CD4-positive, alpha-beta T cell (primary cell): ENCODE results near the gene CCDC28B. TPM values are rescaled to one million over a fixed set of nuclear protein-coding genes. Genes with fewer than 3 reads are reported as not detected.

ENCODE experiments used
- ATAC-seq: fragments of 200-7000 bp; cut with Tn5 transposase; one replicate; pipeline ENCODE4 v1.10.0; 2022; ENCODE audit warnings: mild to moderate bottlenecking; ENCODE audit not compliant: poor library complexity
- CTCF ChIA-PET: fragments of 350-600 bp; sonication (Branson Sonifier 250); formaldehyde crosslinking; loops from one replicate; lab custom pipeline; 2021; ENCODE audit warnings: antibody characterized with exemption, inconsistent platforms; lab: Charles Lee
- POLR2A ChIA-PET: fragments of 350-600 bp; sonication (Branson Sonifier 250); formaldehyde crosslinking; loops from one replicate; lab custom pipeline; 2021; ENCODE audit warnings: antibody characterized with exemption, inconsistent platforms; lab: Charles Lee
- DNase-seq, 14 experiments: peaks; one replicate each; pipeline ENCODE4 v3.0.0-alpha.2; 2013 to 2020; ENCODE audit warnings: mixed read lengths in 2 of 14
- H3K27ac ChIP-seq, 2 donors: one replicate each; pipeline versions ENCODE4 v1.5.1 to v1.7.0; 2013; ENCODE audit warnings: low read length in 2 of 2, low read depth in 1 of 2, mild to moderate bottlenecking in 1 of 2
- H3K27me3 ChIP-seq, 2 experiments: 1 replicate in 1 of 2; 2 replicates in 1 of 2; pipeline versions ENCODE4 v1.6.1 to v1.7.0; 2013; ENCODE audit warnings: low read length in 2 of 2, control low read depth in 1 of 2, mild to moderate bottlenecking in 1 of 2, moderate library complexity in 1 of 2; ENCODE audit not compliant: insufficient read depth in 2 of 2, control insufficient read depth in 1 of 2
- H3K36me3 ChIP-seq: one replicate; pipeline ENCODE4 v1.6.1; 2013; ENCODE audit warnings: low read length, control low read depth; ENCODE audit not compliant: insufficient read depth
- H3K4me1 ChIP-seq: one replicate; pipeline ENCODE4 v1.6.1; 2013; ENCODE audit warnings: low read length, control low read depth; ENCODE audit not compliant: insufficient read depth
- H3K4me3 ChIP-seq: one replicate; pipeline ENCODE4 v1.5.1; 2013; ENCODE audit warnings: mild to moderate bottlenecking, low read length, moderate library complexity
- H3K9me3 ChIP-seq, 2 experiments: 1 replicate in 1 of 2; 2 replicates in 1 of 2; pipeline versions ENCODE4 v1.6.1 to v1.7.0; 2013; ENCODE audit warnings: low read length in 2 of 2, mild to moderate bottlenecking in 2 of 2, control low read depth in 1 of 2, moderate library complexity in 1 of 2; ENCODE audit not compliant: control insufficient read depth in 1 of 2, insufficient read depth in 1 of 2
- H3K27ac Mint-ChIP-seq: one replicate; pipeline ENCODE4 v1.8.0; 2020; ENCODE audit warnings: mixed read lengths
- H3K27me3 Mint-ChIP-seq: one replicate; pipeline ENCODE4 v1.8.0; 2021; ENCODE audit warnings: mixed read lengths
- H3K36me3 Mint-ChIP-seq: one replicate; pipeline ENCODE4 v1.8.0; 2021; ENCODE audit warnings: low read depth, mixed read lengths
- H3K4me1 Mint-ChIP-seq: one replicate; pipeline ENCODE4 v1.8.0; 2021; ENCODE audit warnings: low read depth, mixed read lengths
- H3K4me3 Mint-ChIP-seq: one replicate; pipeline ENCODE4 v1.8.0; 2020; ENCODE audit warnings: mild to moderate bottlenecking, mixed read lengths
- H3K9me3 Mint-ChIP-seq: one replicate; pipeline ENCODE4 v1.8.0; 2020; ENCODE audit warnings: mixed read lengths
- CTCF ChIP-seq: fragments of 200-600 bp; IDR thresholded peaks from one replicate; pipeline ENCODE4 v1.8.0; 2022; ENCODE audit warnings: antibody characterized with exemption, mild to moderate bottlenecking
- intact Hi-C, 2 experiments: fragments of 100-400 bp; cut with DNase I in 1 of 2; cut with micrococcal nuclease in 1 of 2; formaldehyde crosslinking; loops; one replicate each; pipeline versions ENCODE4 v1.15.1 to v1.9.0; 2023 to 2025; cut with DNase I, micrococcal nuclease
- total RNA-seq, 174 experiments: library from RNA in 2 of 174; stranded (reverse) in 2 of 174; gene quantifications; one replicate each; pipeline ENCODE4 v1.2.3 and lab custom pipeline; 2021 to 2026

Gene CCDC28B
- total RNA-seq, 2 experiments from 2014 or later, result 4.0 to 5.7 TPM

GRCh38 chr1:32186077-32186476, 14.3 kb upstream of the CCDC28B start:
- intact Hi-C loops, result no loop called here
- Histone ChIP-seq H3K4me3 (no peak overlapping the region), H3K4me1 (peaks cover 26% of the 10 kb centered on the region), H3K27me3 (no peaks in the 10 kb centered on the region), H3K9me3 (no peaks in the 10 kb centered on the region), H3K36me3 (peaks cover 67% of the 10 kb centered on the region), H3K27ac (no peak overlapping the region)
- Mint-ChIP-seq H3K4me1 (peaks cover 39% of the 10 kb centered on the region), H3K36me3 (peaks cover 83% of the 10 kb centered on the region), H3K9me3 (no peaks in the 10 kb centered on the region), H3K4me3 (no peak overlapping the region), H3K27ac (no peak overlapping the region), H3K27me3 (no peaks in the 10 kb centered on the region)
- CTCF ChIA-PET, result no interaction called here
- ATAC-seq, result no peak
- TF ChIP-seq CTCF, result no peak
- POLR2A ChIA-PET, result no interaction called here
- DNase-seq, result no peak

- ChIA-PET CTCF (no interaction called here), POLR2A (no interaction called here)
- Histone ChIP-seq H3K9me3 (no peaks in the 10 kb centered on the region), H3K4me3 (no peak overlapping the region), H3K27me3 (no peaks in the 10 kb centered on the region), H3K27ac (no peak overlapping the region), H3K36me3 (peaks cover 71% of the 10 kb centered on the region), H3K4me1 (peaks cover 22% of the 10 kb centered on the region)
- no peak for TF ChIP-seq CTCF
- DNase-seq (no peak), ATAC-seq (no peak)
- H3K27me3 Mint-ChIP-seq, result no peaks in the 10 kb centered on the region
- no peak overlapping the region for H3K4me3 Mint-ChIP-seq
- intact Hi-C loops, result no loop called here
- H3K4me1 Mint-ChIP-seq, result peaks cover 34% of the 10 kb centered on the region
- peaks cover 83% of the 10 kb centered on the region for H3K36me3 Mint-ChIP-seq
- H3K27ac Mint-ChIP-seq, result no peak overlapping the region
- no peaks in the 10 kb centered on the region for H3K9me3 Mint-ChIP-seq
Observed at GRCh38 chr1:32186491-32186890, 13.9 kb upstream of the CCDC28B start.

- H3K36me3 ChIP-seq, result peaks cover 85% of the 10 kb centered on the region
- Mint-ChIP-seq H3K27ac (no peak overlapping the region), H3K9me3 (no peaks in the 10 kb centered on the region), H3K4me3 (no peak overlapping the region), H3K4me1 (peaks cover 23% of the 10 kb centered on the region), H3K36me3 (peaks cover 85% of the 10 kb centered on the region), H3K27me3 (no peaks in the 10 kb centered on the region)
- H3K4me3 ChIP-seq, result no peak overlapping the region
- ChIA-PET POLR2A (interaction anchor here (0.6 kb wide), 1 partner anchor 10 kb away, joined by 3 read pairs; no protein-coding TSS in a partner anchor), CTCF (no interaction called here)
- ATAC-seq (no peak), DNase-seq (no peak)
- H3K27me3 ChIP-seq, result no peaks in the 10 kb centered on the region
- intact Hi-C loops, result no loop called here
- peaks cover 13% of the 10 kb centered on the region for H3K4me1 ChIP-seq
- H3K9me3 ChIP-seq, result no peaks in the 10 kb centered on the region
- no peak for TF ChIP-seq CTCF
- H3K27ac ChIP-seq, result no peak overlapping the region
Observed at GRCh38 chr1:32187850-32188249, 12.5 kb upstream of the CCDC28B start.
